Glutamatergic neuron (in vitro differentiated cells): ENCODE results near the gene RREB1. TPM values are rescaled to one million over a fixed set of nuclear protein-coding genes. Genes with fewer than 3 reads are reported as not detected.

Experiments
- DNase-seq: peaks from one replicate; pipeline ENCODE4 v3.0.0; 2022
- H3K27ac Mint-ChIP-seq: one replicate; pipeline ENCODE4 v1.8.0; 2020; ENCODE audit warnings: mild to moderate bottlenecking, mixed read lengths, inconsistent platforms; ENCODE audit not compliant: unreplicated experiment
- H3K27me3 Mint-ChIP-seq: one replicate; pipeline ENCODE4 v1.8.0; 2020; ENCODE audit warnings: mild to moderate bottlenecking, moderate library complexity, mixed read lengths, inconsistent platforms; ENCODE audit not compliant: unreplicated experiment
- H3K36me3 Mint-ChIP-seq: one replicate; pipeline ENCODE4 v1.8.0; 2020; ENCODE audit warnings: mild to moderate bottlenecking, mixed read lengths, inconsistent platforms; ENCODE audit not compliant: unreplicated experiment
- H3K4me1 Mint-ChIP-seq: one replicate; pipeline ENCODE4 v1.8.0; 2020; ENCODE audit warnings: mild to moderate bottlenecking, low read depth, mixed read lengths, inconsistent platforms; ENCODE audit not compliant: unreplicated experiment
- H3K4me3 Mint-ChIP-seq: one replicate; pipeline ENCODE4 v1.8.0; 2020; ENCODE audit warnings: mild to moderate bottlenecking, mixed read lengths, inconsistent platforms; ENCODE audit not compliant: unreplicated experiment
- H3K9me3 Mint-ChIP-seq: one replicate; pipeline ENCODE4 v1.8.0; 2020; ENCODE audit warnings: mild to moderate bottlenecking, moderate library complexity, mixed read lengths, inconsistent platforms; ENCODE audit not compliant: unreplicated experiment
- total RNA-seq: library from RNA; stranded (reverse); fragmentation: NEBNext Ultra II Directional; extraction: Animal tissue kit (Norgen Biotek cat#: 25700); gene quantifications from one replicate; pipeline ENCODE4 v1.2.1, GENCODE V29; 2021; ENCODE audit not compliant: unreplicated experiment
- TF ChIP-seq, protein P1 (sequence below): fragments of 200-600 bp; sonication (generic); IDR thresholded peaks from one replicate; pipeline ENCODE4 v1.5.0; 2021; ENCODE audit not compliant: partially characterized antibody, unreplicated experiment

The RREB1 gene
- total RNA-seq, 1 donor from 2014 or later = 3.4 TPM

DNA sequence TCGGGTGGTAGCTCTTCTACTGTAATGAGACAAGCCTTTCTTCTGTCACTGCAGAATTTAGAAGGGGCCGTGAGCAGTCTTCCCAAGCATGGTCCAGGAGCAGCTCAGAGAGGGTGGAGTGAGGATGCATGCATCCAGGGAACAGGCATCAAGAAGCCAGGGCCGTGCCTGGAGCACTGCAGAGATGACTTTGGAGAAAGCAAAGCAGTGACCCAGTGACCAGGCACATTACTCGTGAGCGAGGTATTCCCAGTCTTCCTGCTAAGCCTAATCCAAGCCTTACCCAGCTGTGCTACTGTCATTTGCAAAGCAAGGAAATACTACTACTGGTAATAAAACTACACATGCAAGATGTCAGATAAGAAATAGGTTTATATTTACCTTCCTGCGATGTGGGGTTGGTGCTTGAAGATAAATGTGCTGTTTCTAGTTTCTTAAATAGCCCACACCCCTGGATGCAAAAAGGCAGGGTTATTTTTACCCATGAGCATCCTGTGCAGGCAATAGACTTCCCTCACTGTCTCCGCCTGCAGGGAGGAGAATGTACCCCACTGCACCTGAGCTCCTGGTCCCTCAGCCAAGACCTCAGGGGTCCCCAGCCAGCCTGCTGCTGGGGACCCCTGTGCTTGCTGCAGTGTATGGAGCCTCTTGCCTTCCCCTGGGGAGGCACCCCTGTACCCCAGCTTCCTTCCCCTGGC lies 142.3 kb downstream of the RREB1 start:
- Mint-ChIP-seq H3K27me3 (peaks cover 2% of the 10 kb centered on the region), H3K36me3 (no peaks in the 10 kb centered on the region), H3K4me3 (no peak overlapping the region), H3K27ac (no peak overlapping the region), H3K4me1 (peaks cover 2% of the 10 kb centered on the region), H3K9me3 (peaks cover 3% of the 10 kb centered on the region)
- no peak for DNase-seq
- TF ChIP-seq, protein P1, sequence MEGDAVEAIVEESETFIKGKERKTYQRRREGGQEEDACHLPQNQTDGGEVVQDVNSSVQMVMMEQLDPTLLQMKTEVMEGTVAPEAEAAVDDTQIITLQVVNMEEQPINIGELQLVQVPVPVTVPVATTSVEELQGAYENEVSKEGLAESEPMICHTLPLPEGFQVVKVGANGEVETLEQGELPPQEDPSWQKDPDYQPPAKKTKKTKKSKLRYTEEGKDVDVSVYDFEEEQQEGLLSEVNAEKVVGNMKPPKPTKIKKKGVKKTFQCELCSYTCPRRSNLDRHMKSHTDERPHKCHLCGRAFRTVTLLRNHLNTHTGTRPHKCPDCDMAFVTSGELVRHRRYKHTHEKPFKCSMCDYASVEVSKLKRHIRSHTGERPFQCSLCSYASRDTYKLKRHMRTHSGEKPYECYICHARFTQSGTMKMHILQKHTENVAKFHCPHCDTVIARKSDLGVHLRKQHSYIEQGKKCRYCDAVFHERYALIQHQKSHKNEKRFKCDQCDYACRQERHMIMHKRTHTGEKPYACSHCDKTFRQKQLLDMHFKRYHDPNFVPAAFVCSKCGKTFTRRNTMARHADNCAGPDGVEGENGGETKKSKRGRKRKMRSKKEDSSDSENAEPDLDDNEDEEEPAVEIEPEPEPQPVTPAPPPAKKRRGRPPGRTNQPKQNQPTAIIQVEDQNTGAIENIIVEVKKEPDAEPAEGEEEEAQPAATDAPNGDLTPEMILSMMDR = no peak

DNA sequence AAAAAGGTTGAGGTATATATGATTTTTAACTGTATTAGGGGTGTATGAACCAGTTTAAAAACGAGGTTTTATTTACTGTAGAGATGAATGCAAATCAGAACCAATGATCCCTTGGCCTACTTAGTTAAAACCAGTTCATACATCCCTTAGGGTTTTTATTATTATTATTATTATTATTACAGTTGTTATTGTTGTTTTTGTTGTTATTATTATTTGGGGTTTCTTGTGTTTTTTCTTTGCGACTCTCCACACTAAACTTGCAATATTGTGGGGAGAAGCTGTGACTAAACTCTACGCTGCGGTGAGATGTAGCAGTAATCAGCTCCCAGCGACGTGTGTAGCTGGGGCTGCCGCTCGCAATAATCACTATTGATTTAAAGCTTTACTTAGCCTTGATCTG lies 143.1 kb downstream of the RREB1 start:
- Mint-ChIP-seq H3K9me3 (peaks cover 3% of the 10 kb centered on the region), H3K36me3 (no peaks in the 10 kb centered on the region), H3K4me1 (peaks cover 5% of the 10 kb centered on the region), H3K27me3 (peaks cover 2% of the 10 kb centered on the region), H3K27ac (no peak overlapping the region), H3K4me3 (no peak overlapping the region)
- TF ChIP-seq, protein P1 = no peak
- no peak for DNase-seq

DNA sequence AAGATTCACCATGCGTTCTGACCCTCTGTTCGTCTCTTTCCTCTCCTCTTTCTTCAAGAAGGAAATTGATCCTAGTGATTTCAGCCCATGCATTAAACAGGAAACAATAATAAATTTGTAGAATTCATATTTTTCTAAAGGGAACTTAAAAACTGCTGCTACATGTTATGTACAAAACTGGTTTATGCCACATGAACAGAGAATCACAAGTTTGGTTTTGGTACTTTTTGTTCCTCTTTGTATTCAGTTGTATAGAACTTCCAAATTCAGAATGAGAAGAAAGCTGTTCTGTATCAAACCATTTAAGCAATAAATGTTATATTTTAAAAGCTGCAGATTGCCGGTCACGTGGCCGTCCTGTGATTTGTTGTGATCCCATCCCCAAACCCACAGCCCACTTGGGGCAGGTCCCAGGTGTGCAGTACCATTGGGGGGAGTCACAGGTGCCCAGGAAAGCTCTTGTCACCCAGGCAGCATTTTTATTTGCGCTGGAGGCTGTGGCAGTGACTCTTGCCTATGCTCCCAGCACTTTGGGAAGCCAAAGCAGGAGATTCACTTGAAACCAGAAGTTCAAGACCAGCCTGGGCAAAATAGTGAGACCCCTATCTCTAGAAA lies 144.0 kb downstream of the RREB1 start:
- Mint-ChIP-seq H3K36me3 (no peaks in the 10 kb centered on the region), H3K27ac (no peak overlapping the region), H3K9me3 (peaks cover 3% of the 10 kb centered on the region), H3K4me1 (peaks cover 5% of the 10 kb centered on the region), H3K27me3 (peaks cover 2% of the 10 kb centered on the region), H3K4me3 (no peak overlapping the region)
- DNase-seq = no peak
- TF ChIP-seq, protein P1 = no peak

DNA sequence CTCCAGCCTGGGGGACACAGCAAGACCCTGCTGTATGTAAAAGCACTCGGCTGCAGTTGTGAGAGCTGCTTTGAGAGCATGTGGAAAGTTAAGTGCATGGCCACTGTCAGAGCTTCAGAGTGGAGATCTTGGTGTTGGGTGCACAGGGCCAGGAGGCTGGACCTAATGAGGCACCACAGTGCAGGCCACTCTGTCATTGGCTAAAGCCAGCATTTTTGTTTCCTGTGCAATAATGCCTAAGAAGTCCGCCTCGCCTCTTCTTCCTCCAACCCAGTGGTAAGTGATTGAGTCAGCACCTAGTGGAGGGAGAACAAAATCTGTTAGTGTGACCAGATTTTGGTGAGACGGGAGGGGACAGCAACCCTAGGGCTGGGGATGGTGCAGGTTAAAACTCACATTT lies 144.6 kb downstream of the RREB1 start:
- no peaks in the 10 kb centered on the region for H3K36me3 Mint-ChIP-seq
- H3K4me3 Mint-ChIP-seq = no peak overlapping the region
- TF ChIP-seq, protein P1 = no peak
- peaks cover 2% of the 10 kb centered on the region for H3K27me3 Mint-ChIP-seq
- DNase-seq = no peak
- no peak overlapping the region for H3K27ac Mint-ChIP-seq
- H3K4me1 Mint-ChIP-seq = peaks cover 5% of the 10 kb centered on the region
- peaks cover 3% of the 10 kb centered on the region for H3K9me3 Mint-ChIP-seq
